HG03571 (cell line): ENCODE measurements around the gene TAC3.
"Not testable (repeated sequence)": the region's sequence is repeated elsewhere in the genome, so short reads cannot be mapped to it uniquely, and the experiment has no call there.

Experiments
- ATAC-seq: cut with Tn5 transposase; IDR thresholded peaks from one replicate; pipeline ENCODE4 v1.9.1; 2021; ENCODE audit not compliant: unreplicated experiment

TAC3 gene

GRCh38 chr12:56987011-56987410 lies 29.3 kb downstream of the TAC3 start:
- ATAC-seq: no peak

GRCh38 chr12:56985714-56986113 lies 30.6 kb downstream of the TAC3 start:
- ATAC-seq: not testable (repeated sequence)

DNA sequence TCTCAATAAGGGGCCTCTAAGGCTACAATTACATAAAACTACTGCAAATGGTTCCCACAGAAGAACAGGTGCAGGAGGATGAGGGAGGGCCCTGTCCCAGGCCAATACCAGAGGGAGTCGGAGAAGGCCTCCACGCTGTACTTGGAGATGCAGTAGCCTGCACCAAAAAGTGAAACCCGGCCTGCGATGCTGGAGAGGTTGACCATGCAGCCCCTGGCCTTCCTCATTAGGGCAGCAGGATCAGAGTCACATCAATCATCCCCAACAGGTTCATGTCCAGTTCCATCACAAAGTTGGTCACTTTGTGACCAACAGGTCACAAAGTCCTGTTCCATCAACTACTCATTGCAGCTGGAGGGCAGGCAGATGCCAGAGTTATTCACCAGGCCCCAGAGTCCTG lies 32.9 kb downstream of the TAC3 start:
- ATAC-seq: no peak

DNA sequence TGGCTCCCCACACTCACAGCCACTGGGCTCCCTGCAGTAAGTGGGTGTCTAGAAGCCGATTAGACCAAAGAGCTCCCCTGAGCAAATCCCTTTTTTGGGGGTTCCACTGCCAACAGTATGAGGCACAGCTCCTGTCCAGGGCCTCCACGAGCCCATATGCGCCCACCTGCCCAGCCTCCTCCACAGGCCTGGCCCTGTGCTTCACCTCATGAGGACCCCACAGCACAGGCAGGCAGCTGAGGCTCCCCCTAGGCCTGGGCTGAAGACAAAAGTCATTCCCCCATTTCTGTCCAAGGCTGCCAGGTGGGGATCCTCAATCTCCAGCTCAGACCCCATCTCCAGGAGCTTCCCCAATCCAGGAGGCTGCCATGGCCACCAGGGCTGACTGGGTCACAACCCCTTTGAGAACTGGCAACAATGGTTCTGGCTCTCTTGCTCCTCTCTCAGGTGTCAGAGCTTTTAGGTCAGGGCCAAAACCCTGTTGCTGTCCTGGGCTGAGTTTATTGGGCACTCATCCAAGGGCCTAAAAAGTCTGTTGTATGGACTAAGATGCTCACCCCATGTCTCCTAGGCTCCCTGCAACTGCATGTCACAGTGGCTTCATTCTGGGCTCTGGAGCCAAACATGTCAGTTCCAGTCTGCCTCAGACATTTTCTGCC lies 33.6 kb downstream of the TAC3 start:
- not testable (repeated sequence) for ATAC-seq

- no peak for ATAC-seq
These were observed 35.3 kb downstream of the TAC3 start for GRCh38 chr12:56980941-56981530.

DNA sequence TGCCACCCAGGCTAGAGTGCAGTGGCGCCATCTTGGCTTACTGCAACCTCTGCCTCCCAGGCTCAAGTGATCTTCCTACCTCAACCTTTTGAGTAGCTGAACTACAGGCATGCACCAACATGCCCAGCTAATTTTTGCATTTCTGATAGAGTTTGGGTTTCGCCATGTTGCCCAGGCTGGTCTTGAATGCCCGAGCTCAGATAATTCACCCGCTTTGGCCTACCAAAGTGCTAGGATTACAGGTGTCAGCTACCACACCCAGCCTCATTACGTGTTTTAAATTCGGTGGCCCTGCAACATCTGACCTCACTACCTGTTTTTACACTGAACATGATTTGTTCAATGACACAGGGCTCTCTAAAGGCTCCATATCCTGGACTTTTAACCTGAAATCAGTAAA lies 36.1 kb downstream of the TAC3 start:
- ATAC-seq: no peak

DNA sequence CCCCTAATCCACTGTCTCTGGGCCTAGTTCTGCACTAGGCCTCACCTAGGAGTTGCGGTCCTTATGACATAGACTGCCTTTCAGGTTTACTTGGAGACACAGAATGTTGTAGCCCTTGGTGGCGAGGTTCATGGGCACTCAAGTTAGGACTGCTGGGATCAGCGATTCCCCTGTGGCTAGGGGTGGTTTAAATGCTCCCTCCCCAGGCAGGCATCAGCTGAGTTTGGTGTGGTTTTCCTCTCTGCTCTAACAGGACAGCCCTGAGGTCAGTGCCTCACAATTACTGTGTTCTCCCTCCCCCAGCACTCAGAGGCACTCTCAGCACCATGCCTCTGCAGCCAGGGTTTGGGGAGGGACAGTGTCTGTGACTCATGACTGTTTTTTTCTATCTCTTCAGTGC lies 36.7 kb downstream of the TAC3 start:
- ATAC-seq: no peak

- ATAC-seq: no peak
These were observed 37.8 kb downstream of the TAC3 start for GRCh38 chr12:56978397-56979138.

DNA sequence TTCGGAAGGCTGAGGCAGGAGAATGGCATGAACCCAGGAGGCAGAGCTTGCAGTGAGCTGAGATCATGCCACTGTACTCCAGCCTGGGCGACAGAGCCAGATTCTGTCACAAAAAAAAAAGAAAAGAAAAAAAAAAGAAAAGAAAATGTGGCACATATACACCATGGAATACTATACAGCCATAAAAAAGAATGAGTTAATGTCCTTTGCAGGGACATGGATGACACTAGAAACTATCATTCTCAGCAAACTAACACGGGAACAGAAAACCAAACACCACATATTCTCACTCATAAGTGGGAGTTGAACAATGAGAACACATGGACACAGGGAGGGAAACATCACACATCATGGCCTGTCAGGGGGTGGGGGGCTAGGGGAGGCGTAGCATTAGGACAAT lies 39.0 kb downstream of the TAC3 start:
- not testable (repeated sequence) for ATAC-seq

DNA sequence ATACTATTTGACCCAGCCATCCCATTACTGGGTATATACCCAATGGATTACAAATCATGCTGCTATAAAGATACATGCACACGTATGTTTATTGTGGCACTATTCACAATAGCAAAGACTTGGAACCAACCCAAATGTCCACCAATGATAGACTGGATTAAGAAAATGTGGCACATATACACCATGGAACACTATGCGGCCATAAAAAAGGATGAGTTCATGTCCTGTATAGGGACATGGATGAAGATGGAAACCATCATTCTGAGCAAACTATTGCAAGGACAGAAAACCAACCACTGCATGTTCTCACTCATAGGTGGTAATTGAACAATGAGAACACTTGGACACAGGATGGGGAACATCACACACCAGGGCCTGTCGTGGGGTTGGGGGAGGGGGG lies 42.1 kb downstream of the TAC3 start:
- not testable (repeated sequence) for ATAC-seq

GRCh38 chr12:56968910-56969309 lies 47.4 kb downstream of the TAC3 start:
- not testable (repeated sequence) for ATAC-seq

- not testable (repeated sequence) for ATAC-seq
These were observed 50.2 kb downstream of the TAC3 start for GRCh38 chr12:56965997-56966642.

- not testable (repeated sequence) for ATAC-seq
These were observed 51.2 kb downstream of the TAC3 start for GRCh38 chr12:56965124-56965523.

GRCh38 chr12:56963557-56963956 lies 52.8 kb downstream of the TAC3 start:
- not testable (repeated sequence) for ATAC-seq

GRCh38 chr12:56962247-56962646 lies 54.1 kb downstream of the TAC3 start:
- not testable (repeated sequence) for ATAC-seq
